Measurements from ENCODE around the gene GOLGA6C. TPM values are rescaled to one million over a fixed set of nuclear protein-coding genes. Genes with fewer than 3 reads are reported as not detected.
"Not testable (repeated sequence)": the region's sequence is repeated elsewhere in the genome, so short reads cannot be mapped to it uniquely, and the experiment has no call there.

The GOLGA6C gene
- polyA plus RNA-seq, 3 donors = not detected

DNA sequence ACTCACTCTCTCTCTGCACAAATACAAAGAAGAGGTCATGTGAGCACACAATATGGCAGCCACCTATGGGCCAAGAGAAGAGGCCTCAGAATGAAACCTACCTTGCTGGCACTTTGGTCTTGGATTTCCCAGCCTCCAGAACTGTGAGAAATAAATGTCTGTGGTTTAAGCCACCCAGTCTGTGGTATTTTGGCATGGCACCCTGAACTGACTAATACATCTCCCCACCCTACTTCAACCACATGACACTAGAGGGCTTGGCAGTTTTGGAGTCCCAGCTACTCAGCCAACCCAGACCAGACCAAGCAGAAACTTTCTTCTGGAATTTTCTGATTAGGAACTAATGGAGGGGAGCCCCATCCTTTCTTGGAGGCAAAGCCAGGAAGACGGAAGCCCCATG lies 54.4 kb downstream of the GOLGA6C start:
- not testable (repeated sequence) for DNase-seq (ENCODE audit: low read depth in 3 of 3, low spot score in 2 of 3)

- no peak for DNase-seq (ENCODE audit: low read depth in 3 of 3, low spot score in 2 of 3)
These were observed 55.1 kb downstream of the GOLGA6C start for GRCh38 chr15:75313116-75313845.

- DNase-seq (ENCODE audit: low read depth in 3 of 3, low spot score in 2 of 3) = no peak
These were observed 56.6 kb downstream of the GOLGA6C start for GRCh38 chr15:75314552-75315290.

DNA sequence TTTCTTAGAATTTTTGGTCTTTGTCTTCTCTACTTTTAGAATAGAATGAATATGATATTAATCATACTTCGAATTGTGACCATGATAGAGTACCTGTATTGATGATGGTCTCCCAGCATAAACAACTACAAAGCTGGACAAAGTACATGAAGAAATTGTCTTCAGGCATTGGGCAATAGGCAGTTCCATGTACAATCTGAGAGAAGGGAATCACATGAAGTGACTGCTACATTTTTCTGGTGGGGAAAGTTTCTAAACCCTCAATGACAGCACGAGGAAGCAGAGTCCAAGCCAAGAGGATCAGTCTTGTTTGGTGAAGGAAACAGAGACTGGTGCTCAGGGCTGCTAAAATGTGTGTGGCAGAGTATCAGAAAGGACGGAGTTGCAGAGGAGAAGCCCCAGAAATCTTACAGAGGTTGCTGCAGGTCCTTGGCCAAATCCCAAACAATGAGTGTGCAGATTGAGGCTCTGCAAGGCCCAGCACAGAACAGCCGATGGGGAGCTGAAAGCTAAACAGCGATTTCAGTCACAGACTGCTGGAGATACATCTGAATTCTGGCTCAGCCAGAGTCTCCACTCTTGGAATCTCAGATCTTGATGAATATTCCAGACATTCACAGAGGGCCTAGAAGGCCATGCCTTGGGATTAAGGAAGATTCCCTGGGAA lies 61.2 kb downstream of the GOLGA6C start:
- not testable (repeated sequence) for DNase-seq (ENCODE audit: low read depth in 3 of 3, low spot score in 2 of 3)

Other genes with a start within 250 kb of the GOLGA6C start
- 10 to 100 TPM; 11.0 to 13.7 (median 13.7) TPM for gene PPCDC, start 234.7 kb upstream of the GOLGA6C start, polyA plus RNA-seq (ENCODE audit: insufficient read length in 3 of 3)
- 1 to 10 TPM; 7.1 to 8.7 (median 7.6) TPM for gene C15orf39, start 56.5 kb upstream of the GOLGA6C start, polyA plus RNA-seq (ENCODE audit: insufficient read length in 3 of 3)
- gene GOLGA6D, start 24.5 kb downstream of the GOLGA6C start, polyA plus RNA-seq (ENCODE audit: insufficient read length in 3 of 3) = under 1 TPM in 1 of 3 donors, not detected in 2; 0.11 TPM
- 100 to 1,000 TPM in 1 of 3 donors, 10 to 100 TPM in 2; 85.8 to 101 (median 93.6) TPM for gene COMMD4, start 77.7 kb downstream of the GOLGA6C start, polyA plus RNA-seq (ENCODE audit: insufficient read length in 3 of 3)
- 10 to 100 TPM; 12.4 to 15.1 (median 15.0) TPM for gene NEIL1, start 88.7 kb downstream of the GOLGA6C start, polyA plus RNA-seq (ENCODE audit: insufficient read length in 3 of 3)
- 100 to 1,000 TPM in 2 of 3 donors, 10 to 100 TPM in 1; 79.2 to 112 (median 111) TPM for gene MAN2C1, start 110.3 kb downstream of the GOLGA6C start, polyA plus RNA-seq (ENCODE audit: insufficient read length in 3 of 3)
- 10 to 100 TPM; 58.8 to 63.7 (median 59.2) TPM for gene SIN3A, start 193.4 kb downstream of the GOLGA6C start, polyA plus RNA-seq (ENCODE audit: insufficient read length in 3 of 3)

Data from right renal cortex interstitium (tissue), 3 donors.